ENCODE data around the gene COL1A2. TPM values are rescaled to one million over a fixed set of nuclear protein-coding genes. Genes with fewer than 3 reads are reported as not detected.

The COL1A2 gene
- polyA plus RNA-seq, 2 of the 4 experiments (the other 2 are of a cell fraction): 0.14 TPM; not detected in 1

GRCh38 chr7:94360926-94361325, 33.8 kb upstream of the COL1A2 start:
- Histone ChIP-seq H3K4me2 (no peak overlapping the region), H3K4me1 (no peaks in the 10 kb centered on the region; the same call in 2 of the 3 replicates), H3K9me3 (no peaks in the 10 kb centered on the region), H3K4me3 (no peak overlapping the region), H3K27ac (no peak overlapping the region)
- ATAC-seq (no peak), FAIRE-seq (no peak), DNase-seq (ENCODE audit: low read depth in 1 of 2, low spot score in 1 of 2) (no peak)
- CTCF ChIA-PET: no interaction called here
- TF ChIP-seq HDAC2 (IDR thresholded peaks at IDR 0.05): no peak
- TF ChIP-seq TP53 (CRISPR knock-in tag; IDR thresholded peaks at IDR 0.05): no peak
- no peak for TF ChIP-seq ZFP36 (IDR thresholded peaks at IDR 0.05; ENCODE audit: borderline replicate concordance, partially characterized antibody)
- TF ChIP-seq ZC3H11A (IDR thresholded peaks at IDR 0.05): no peak
- no peak for TF ChIP-seq MAX (IDR thresholded peaks at IDR 0.05)
- no peak for TF ChIP-seq EHF (CRISPR knock-in tag; IDR thresholded peaks at IDR 0.05)
- TF ChIP-seq CHD4 (IDR thresholded peaks at IDR 0.05; ENCODE audit: borderline replicate concordance): no peak
- 45% methylated on average over 2 of the region's 2 CpGs for WGBS (ENCODE audit: missing lambda C conversion rate)
- POLR2A ChIA-PET: no interaction called here

- H3K4me2 ChIP-seq: no peak overlapping the region
- WGBS (ENCODE audit: missing lambda C conversion rate): 37% methylated on average over 1 of the region's 1 CpG
- FAIRE-seq (no peak), DNase-seq (ENCODE audit: low read depth in 1 of 2, low spot score in 1 of 2) (no peak), ATAC-seq (no peak)
- no peaks in the 10 kb centered on the region for H3K9me3 ChIP-seq
- H3K4me3 ChIP-seq: no peak overlapping the region
- ChIA-PET CTCF (no interaction called here), POLR2A (no interaction called here)
- no peak for TF ChIP-seq RCOR1 (IDR thresholded peaks at IDR 0.05; ENCODE audit: low read depth, low read length)
- TF ChIP-seq GATA3 (IDR thresholded peaks at IDR 0.05; ENCODE audit: borderline replicate concordance): no peak
- TF ChIP-seq ESRRA (IDR thresholded peaks at IDR 0.05; ENCODE audit: borderline replicate concordance, low read length): no peak
- H3K4me1 ChIP-seq: no peaks in the 10 kb centered on the region; the same call in 2 of the 3 replicates
- H3K27ac ChIP-seq: no peak overlapping the region
Measured at GRCh38 chr7:94362276-94362675, 32.4 kb upstream of the COL1A2 start.

- Histone ChIP-seq H3K27ac (no peak overlapping the region), H3K4me3 (no peak overlapping the region), H3K9me3 (no peaks in the 10 kb centered on the region), H3K4me2 (no peak overlapping the region), H3K4me1 (peaks cover 5% of the 10 kb centered on the region; the same call in 1 of the 3 replicates)
- no peak for FAIRE-seq
- ChIA-PET POLR2A (no interaction called here), CTCF (interaction anchor here (1.0 to 1.5 kb wide), 5 partner anchors 14 to 1326 kb away, joined by 3 to 5 read pairs (median 4); no protein-coding TSS in a partner anchor)
- DNase-seq (ENCODE audit: low read depth in 1 of 2, low spot score in 1 of 2): no peak
- 76% methylated on average over 5 of the region's 5 CpGs for WGBS (ENCODE audit: missing lambda C conversion rate)
- no peak for ATAC-seq
- TF ChIP-seq HEYL (CRISPR knock-in tag; IDR thresholded peaks at IDR 0.05) (no peak), KDM5A (IDR thresholded peaks at IDR 0.05) (no peak), HOXA7 (CRISPR knock-in tag; IDR thresholded peaks at IDR 0.05) (no peak), KDM1A (IDR thresholded peaks at IDR 0.05; ENCODE audit: low read depth) (no peak), POLR2AphosphoS2 (conservative IDR thresholded peaks at IDR 0.05; ENCODE audit: low read length) (no peak), HDAC2 (IDR thresholded peaks at IDR 0.05) (no peak), MAX (IDR thresholded peaks at IDR 0.05) (no peak), JUNB (IDR thresholded peaks at IDR 0.05) (no peak), ZNF302 (CRISPR knock-in tag; IDR thresholded peaks at IDR 0.05) (no peak), ZFP36 (IDR thresholded peaks at IDR 0.05; ENCODE audit: borderline replicate concordance, partially characterized antibody) (no peak), FOSL2 (IDR thresholded peaks at IDR 0.05) (no peak), FOSL2 (CRISPR knock-in tag; IDR thresholded peaks at IDR 0.05) (no peak), EHMT2 (IDR thresholded peaks at IDR 0.05; ENCODE audit: low read depth) (no peak), CHD4 (IDR thresholded peaks at IDR 0.05; ENCODE audit: borderline replicate concordance) (no peak), CHD2 (IDR thresholded peaks at IDR 0.05; ENCODE audit: low read length, partially characterized antibody) (no peak), POLR2A (IDR thresholded peaks at IDR 0.05; ENCODE audit: low read length) (no peak), HMGXB4 (CRISPR knock-in tag; IDR thresholded peaks at IDR 0.05; ENCODE audit: borderline replicate concordance) (no peak), USF2 (IDR thresholded peaks at IDR 0.05) (no peak), RAD21 (conservative IDR thresholded peaks at IDR 0.05 in 1 of 2, IDR thresholded peaks at IDR 0.05 in 1 of 2) (no peak), ESRRA (IDR thresholded peaks at IDR 0.05; ENCODE audit: borderline replicate concordance, low read length) (no peak)
Measured at GRCh38 chr7:94364816-94365215, 29.9 kb upstream of the COL1A2 start.

All from A549 (cell line).